Trophoblast cell (in vitro differentiated cells and primary cell): ENCODE data around the gene TF.

Experiments
- DNase-seq, 2 donors: peaks; one replicate each; pipeline ENCODE4 v3.0.0-alpha.2; 2016
- H2AFZ ChIP-seq: 2 replicates; pipeline ENCODE4 v1.6.1; 2013; ENCODE audit warnings: low read length, moderate library complexity, mild to moderate bottlenecking; ENCODE audit not compliant: insufficient read depth, poor library complexity
- H2AK5ac ChIP-seq: 2 replicates; pipeline ENCODE4 v1.6.1; 2013; ENCODE audit warnings: mild to moderate bottlenecking, low read length
- H2BK120ac ChIP-seq: 2 replicates; pipeline ENCODE4 v1.6.1; 2013; ENCODE audit warnings: low read length, mild to moderate bottlenecking, moderate library complexity; ENCODE audit not compliant: insufficient read depth, poor library complexity
- H2BK12ac ChIP-seq: 2 replicates; pipeline ENCODE4 v1.6.1; 2013; ENCODE audit warnings: mild to moderate bottlenecking, low read length, moderate library complexity
- H2BK5ac ChIP-seq: 2 replicates; pipeline ENCODE4 v1.6.1; 2013; ENCODE audit warnings: low read length, low read depth, moderate library complexity, mild to moderate bottlenecking; ENCODE audit not compliant: poor library complexity
- H3K14ac ChIP-seq: 2 replicates; pipeline ENCODE4 v1.6.1; 2013; ENCODE audit warnings: mild to moderate bottlenecking, low read length
- H3K18ac ChIP-seq: 2 replicates; pipeline ENCODE4 v1.6.1; 2013; ENCODE audit warnings: mild to moderate bottlenecking, low read length
- H3K23ac ChIP-seq: 2 replicates; pipeline ENCODE4 v1.6.1; 2013; ENCODE audit warnings: low read length
- H3K27ac ChIP-seq: 2 replicates; pipeline ENCODE4 v1.5.1; 2013; ENCODE audit warnings: low read depth, mild to moderate bottlenecking, inconsistent platforms, low read length, moderate library complexity
- H3K27me3 ChIP-seq: 2 replicates; pipeline ENCODE4 v1.6.1; 2013; ENCODE audit warnings: inconsistent platforms, mild to moderate bottlenecking, low read length, moderate library complexity; ENCODE audit not compliant: insufficient read depth
- H3K36me3 ChIP-seq, 2 experiments: 1 replicate in 1 of 2; 2 replicates in 1 of 2; pipeline ENCODE4 v1.6.1; 2013; ENCODE audit warnings: low read length in 2 of 2, mild to moderate bottlenecking in 2 of 2, moderate library complexity in 1 of 2; ENCODE audit not compliant: insufficient read depth in 2 of 2, control insufficient read depth in 1 of 2
- H3K4ac ChIP-seq: 2 replicates; pipeline ENCODE4 v1.6.1; 2013; ENCODE audit warnings: low read depth, mild to moderate bottlenecking, low read length, moderate library complexity
- H3K4me1 ChIP-seq, 2 experiments: 1 replicate in 1 of 2; 2 replicates in 1 of 2; pipeline ENCODE4 v1.6.1; 2013; ENCODE audit warnings: low read length in 2 of 2, mild to moderate bottlenecking in 2 of 2, moderate library complexity in 1 of 2; ENCODE audit not compliant: insufficient read depth in 2 of 2, control insufficient read depth in 1 of 2
- H3K4me2 ChIP-seq: 2 replicates; pipeline ENCODE4 v1.6.1; 2013; ENCODE audit warnings: inconsistent platforms, mild to moderate bottlenecking, low read length, moderate library complexity
- H3K4me3 ChIP-seq: 2 replicates; pipeline ENCODE4 v1.5.1; 2013; ENCODE audit warnings: mild to moderate bottlenecking, low read depth, low read length, inconsistent platforms
- H3K79me1 ChIP-seq: one replicate; pipeline ENCODE4 v1.6.1; 2013; ENCODE audit warnings: low read length
- H3K79me2 ChIP-seq: 2 replicates; pipeline ENCODE4 v1.6.1; 2013; ENCODE audit warnings: low read length, mild to moderate bottlenecking; ENCODE audit not compliant: control insufficient read depth, insufficient read depth, poor library complexity
- H3K9ac ChIP-seq: 2 replicates; pipeline ENCODE4 v1.6.1; 2013; ENCODE audit warnings: mild to moderate bottlenecking, low read length
- H3K9me3 ChIP-seq: 2 replicates; pipeline ENCODE4 v1.6.1; 2013; ENCODE audit warnings: low read depth, mild to moderate bottlenecking, control low read depth, inconsistent platforms, low read length; ENCODE audit not compliant: insufficient read depth
- H4K12ac ChIP-seq: 2 replicates; pipeline ENCODE4 v1.6.1; 2013; ENCODE audit warnings: low read depth, mild to moderate bottlenecking, low read length, moderate library complexity
- H4K8ac ChIP-seq: 2 replicates; pipeline ENCODE4 v1.6.1; 2013; ENCODE audit warnings: low read depth, mild to moderate bottlenecking, low read length, moderate library complexity
- H4K91ac ChIP-seq: one replicate; pipeline ENCODE4 v1.6.1; 2013; ENCODE audit warnings: low read depth, mild to moderate bottlenecking, low read length, moderate library complexity
- WGBS: extraction: QIAGEN DNeasy Blood & Tissue Kit; methylation state at CpG from one replicate; pipeline ENCODE4 v1.1.7; 2013; ENCODE audit warnings: missing lambda C conversion rate; ENCODE audit not compliant: insufficient read length, insufficient coverage; ENCODE audit errors: extremely low coverage; 5-methylcytosine and 5-hydroxymethylcytosine counted together

Gene TF

DNA sequence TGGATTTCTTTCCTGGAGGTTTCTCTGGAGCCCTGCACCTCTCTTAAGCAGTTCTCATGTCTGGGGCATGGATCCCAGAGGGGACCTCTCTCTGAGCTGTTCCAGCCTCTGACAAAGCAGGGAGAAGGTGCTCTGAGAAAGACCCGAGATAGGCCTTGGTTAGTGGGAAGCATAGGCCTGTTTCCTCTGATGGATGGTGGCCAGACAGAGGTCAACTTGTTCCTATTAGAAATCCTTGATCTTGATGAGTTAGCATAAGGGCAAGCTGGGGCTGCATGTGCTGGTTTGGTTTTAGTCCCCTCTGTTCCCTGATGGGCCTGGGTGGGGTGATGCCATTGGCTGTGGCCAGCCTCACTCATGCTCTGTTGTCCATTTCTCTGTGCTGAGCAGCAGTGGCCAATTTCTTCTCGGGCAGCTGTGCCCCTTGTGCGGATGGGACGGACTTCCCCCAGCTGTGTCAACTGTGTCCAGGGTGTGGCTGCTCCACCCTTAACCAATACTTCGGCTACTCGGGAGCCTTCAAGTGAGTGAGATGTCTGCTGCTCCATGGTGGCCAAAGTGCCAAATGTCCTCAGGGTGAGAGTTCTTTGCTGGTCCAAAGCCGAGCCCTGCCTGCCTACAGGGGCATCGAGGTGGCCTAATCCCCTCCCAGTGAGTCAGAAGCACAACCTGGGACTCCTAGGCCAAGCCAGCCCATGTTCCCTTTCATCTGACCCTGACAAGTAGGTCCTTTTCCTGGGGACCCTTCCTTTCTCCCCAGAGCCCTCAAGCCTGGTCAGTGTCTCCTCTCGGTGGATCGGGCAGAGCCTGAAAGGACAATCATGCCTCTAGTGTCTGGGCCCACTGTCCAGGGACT is 9.0 kb downstream of the TF start:
- Histone ChIP-seq H4K12ac (no peak overlapping the region), H3K9me3 (no peaks in the 10 kb centered on the region), H4K91ac (no peak overlapping the region), H2BK12ac (no peak overlapping the region), H3K4me2 (no peak overlapping the region), H3K27me3 (no peaks in the 10 kb centered on the region), H3K14ac (no peak overlapping the region), H2BK120ac (no peak overlapping the region), H3K4ac (no peak overlapping the region), H3K4me1 (no peaks in the 10 kb centered on the region), H2AK5ac (no peak overlapping the region), H3K79me2 (no peaks in the 10 kb centered on the region), H2AFZ (no peak overlapping the region), H2BK5ac (no peak overlapping the region), H3K79me1 (no peaks in the 10 kb centered on the region), H3K36me3 (no peaks in the 10 kb centered on the region), H3K4me3 (no peak overlapping the region), H4K8ac (no peak overlapping the region), H3K18ac (no peak overlapping the region), H3K23ac (no peak overlapping the region), H3K27ac (no peak overlapping the region), H3K9ac (no peak overlapping the region)
- no CpG with 5 or more reads among the region's 10 CpGs for WGBS
- no peak for DNase-seq

DNA sequence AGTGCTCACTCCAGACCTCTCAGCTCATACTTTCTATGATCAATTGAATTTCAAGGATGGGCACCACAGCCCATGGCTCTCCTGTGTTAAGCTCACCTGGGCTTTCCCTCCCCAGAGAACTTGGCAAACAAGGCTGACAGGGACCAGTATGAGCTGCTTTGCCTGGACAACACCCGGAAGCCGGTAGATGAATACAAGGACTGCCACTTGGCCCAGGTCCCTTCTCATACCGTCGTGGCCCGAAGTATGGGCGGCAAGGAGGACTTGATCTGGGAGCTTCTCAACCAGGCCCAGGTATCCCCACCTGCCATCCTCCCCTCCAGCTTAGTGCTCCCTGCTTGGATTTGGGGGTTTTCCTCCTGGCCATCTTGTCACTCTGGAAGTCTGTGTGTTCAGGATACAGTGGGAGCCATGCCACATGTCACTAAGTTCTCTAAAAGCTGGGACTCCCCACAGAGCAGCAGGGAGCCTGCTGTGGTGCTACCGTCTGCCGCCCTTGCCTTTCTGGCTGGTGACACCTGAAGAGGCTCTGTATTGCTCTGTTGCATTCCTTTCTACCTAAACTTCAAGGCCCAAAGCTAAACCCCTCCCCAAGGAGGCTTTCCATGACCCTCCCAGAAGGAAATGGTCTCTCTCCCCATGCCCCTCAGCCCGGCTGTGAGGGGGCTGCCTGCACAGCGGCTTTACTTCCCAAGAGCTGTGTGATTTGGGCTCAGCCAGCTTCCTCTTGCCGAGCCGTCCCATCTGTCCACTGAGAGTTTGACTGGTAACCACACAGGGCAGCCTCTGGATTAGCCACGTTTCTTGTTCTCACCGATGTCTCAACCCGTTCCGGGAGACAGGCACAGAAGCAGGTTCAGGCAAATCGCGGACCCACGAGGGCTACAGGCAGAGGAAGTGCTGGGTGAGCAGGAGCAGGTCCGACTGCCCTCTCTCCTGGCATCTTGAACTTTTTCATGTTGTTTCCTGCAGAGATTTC is 10.8 kb downstream of the TF start:
- Histone ChIP-seq H3K9ac (no peak overlapping the region), H3K27me3 (no peaks in the 10 kb centered on the region), H3K79me1 (no peaks in the 10 kb centered on the region), H4K12ac (no peak overlapping the region), H3K79me2 (no peaks in the 10 kb centered on the region), H2BK5ac (no peak overlapping the region), H3K23ac (no peak overlapping the region), H3K27ac (no peak overlapping the region), H3K18ac (no peak overlapping the region), H4K8ac (no peak overlapping the region), H4K91ac (no peak overlapping the region), H2AFZ (no peak overlapping the region), H3K4ac (no peak overlapping the region), H3K4me2 (no peak overlapping the region), H2BK12ac (no peak overlapping the region), H2BK120ac (no peak overlapping the region), H2AK5ac (no peak overlapping the region), H3K14ac (no peak overlapping the region), H3K9me3 (no peaks in the 10 kb centered on the region), H3K36me3 (no peaks in the 10 kb centered on the region), H3K4me1 (no peaks in the 10 kb centered on the region), H3K4me3 (no peak overlapping the region)
- WGBS: no CpG with 5 or more reads among the region's 20 CpGs
- no peak for DNase-seq

DNA sequence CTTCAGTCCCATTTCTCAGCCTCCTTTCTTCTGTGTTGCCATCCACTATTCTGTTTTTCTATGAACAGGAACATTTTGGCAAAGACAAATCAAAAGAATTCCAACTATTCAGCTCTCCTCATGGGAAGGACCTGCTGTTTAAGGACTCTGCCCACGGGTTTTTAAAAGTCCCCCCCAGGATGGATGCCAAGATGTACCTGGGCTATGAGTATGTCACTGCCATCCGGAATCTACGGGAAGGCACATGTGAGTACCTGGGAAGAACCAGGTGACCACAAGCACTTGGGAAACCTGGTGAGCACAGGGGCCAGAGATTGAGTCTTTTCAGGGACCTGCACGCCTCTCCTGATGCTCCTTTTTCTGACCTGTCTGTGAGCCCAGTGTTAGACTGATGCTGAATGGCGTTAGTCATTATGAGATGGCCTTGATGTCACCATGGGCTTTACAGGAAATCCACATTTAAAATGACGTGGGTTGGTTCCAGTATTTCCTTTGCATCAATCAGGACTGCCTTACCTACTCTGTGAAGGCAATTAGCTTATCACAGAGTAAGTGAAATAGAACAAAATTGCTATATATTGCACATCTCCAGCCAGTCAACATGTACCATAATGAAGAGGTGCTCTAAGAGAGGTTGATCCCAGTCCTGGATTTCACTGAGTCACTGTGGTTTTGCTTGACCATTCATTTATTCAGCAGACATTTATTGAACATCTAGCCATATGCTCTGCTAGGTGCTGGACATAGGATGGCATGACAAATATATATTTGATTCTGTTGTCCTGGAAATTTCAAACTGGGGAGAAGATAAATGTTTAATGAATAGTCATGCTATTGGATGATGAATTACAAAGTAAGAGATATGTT is 11.7 kb downstream of the TF start:
- H3K4me2 ChIP-seq: no peak overlapping the region
- no CpG with 5 or more reads among the region's 6 CpGs for WGBS

DNA sequence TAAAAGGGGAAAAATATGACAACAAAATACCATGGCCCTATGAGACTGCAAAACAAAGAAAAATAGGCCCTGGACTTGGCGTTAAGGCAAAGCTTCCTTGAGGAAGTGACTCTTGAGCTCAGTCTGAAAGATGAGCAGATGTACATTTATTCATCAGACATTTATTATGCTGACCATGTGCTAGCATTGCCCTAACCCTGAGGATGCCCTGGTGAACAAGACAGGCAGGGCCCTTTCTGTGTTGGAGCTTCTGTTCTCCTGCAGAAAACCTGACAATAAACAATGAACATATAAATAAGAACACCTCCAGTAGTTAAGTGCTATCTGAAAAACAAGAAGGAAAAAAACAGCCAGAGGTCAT is 12.4 kb downstream of the TF start:
- no peaks in the 10 kb centered on the region for H3K79me2 ChIP-seq
- H4K91ac ChIP-seq: no peak overlapping the region
- H3K27ac ChIP-seq: no peak overlapping the region
- H2BK12ac ChIP-seq: no peak overlapping the region
- H4K12ac ChIP-seq: no peak overlapping the region
- no peak overlapping the region for H3K4ac ChIP-seq
- no peaks in the 10 kb centered on the region for H3K9me3 ChIP-seq
- no peaks in the 10 kb centered on the region for H3K79me1 ChIP-seq
- H3K18ac ChIP-seq: no peak overlapping the region
- no peak overlapping the region for H3K4me3 ChIP-seq
- H3K14ac ChIP-seq: no peak overlapping the region
- no peak overlapping the region for H3K9ac ChIP-seq
- no peak overlapping the region for H2AK5ac ChIP-seq
- H3K27me3 ChIP-seq: no peaks in the 10 kb centered on the region
- no peaks in the 10 kb centered on the region for H3K4me1 ChIP-seq
- no peaks in the 10 kb centered on the region for H3K36me3 ChIP-seq
- no peak overlapping the region for H2AFZ ChIP-seq
- no peak overlapping the region for H2BK5ac ChIP-seq
- no peak overlapping the region for H3K4me2 ChIP-seq
- no peak overlapping the region for H3K23ac ChIP-seq
- H2BK120ac ChIP-seq: no peak overlapping the region
- no CpG with 5 or more reads among the region's 1 CpG for WGBS
- no peak overlapping the region for H4K8ac ChIP-seq
- no peak for DNase-seq

More for the DNA sequence above, 11.7 kb downstream of the TF start:
- H4K91ac ChIP-seq: no peak overlapping the region
- H3K9ac ChIP-seq: no peak overlapping the region
- no peak overlapping the region for H4K12ac ChIP-seq
- H2BK5ac ChIP-seq: no peak overlapping the region
- no peak overlapping the region for H3K14ac ChIP-seq
- H3K4ac ChIP-seq: no peak overlapping the region
- H3K18ac ChIP-seq: no peak overlapping the region
- H3K27ac ChIP-seq: no peak overlapping the region
- no peaks in the 10 kb centered on the region for H3K36me3 ChIP-seq
- H3K23ac ChIP-seq: no peak overlapping the region
- no peak overlapping the region for H4K8ac ChIP-seq
- H3K79me2 ChIP-seq: no peaks in the 10 kb centered on the region
- no peaks in the 10 kb centered on the region for H3K4me1 ChIP-seq
- H2AK5ac ChIP-seq: no peak overlapping the region
- no peak overlapping the region for H2AFZ ChIP-seq
- no peak overlapping the region for H2BK12ac ChIP-seq
- H3K79me1 ChIP-seq: no peaks in the 10 kb centered on the region
- no peak overlapping the region for H3K4me3 ChIP-seq
- no peaks in the 10 kb centered on the region for H3K27me3 ChIP-seq
- H3K9me3 ChIP-seq: no peaks in the 10 kb centered on the region
- no peak for DNase-seq
- no peak overlapping the region for H2BK120ac ChIP-seq
